Mucosa of descending colon (tissue), 3 donors: Measurements from ENCODE around the gene MRPL20. TPM values are rescaled to one million over a fixed set of nuclear protein-coding genes. Genes with fewer than 3 reads are reported as not detected.
"Not testable (repeated sequence)": the region's sequence is repeated elsewhere in the genome, so short reads cannot be mapped to it uniquely, and the experiment has no call there.

Source experiments
- ATAC-seq: fragments of 200-7000 bp; cut with Tn5 transposase; one replicate; pipeline ENCODE4 v1.9.1; 2020; ENCODE audit warnings: mild to moderate bottlenecking, moderate library complexity
- DNase-seq, 3 donors: peaks; one replicate each; pipeline ENCODE4 v3.0.0-alpha.2; 2020
- H3K36me3 ChIP-seq: fragments of 200-600 bp; one replicate; pipeline ENCODE4 v1.8.0; 2021; ENCODE audit warnings: low read depth, mild to moderate bottlenecking
- H3K4me1 ChIP-seq: fragments of 200-600 bp; one replicate; pipeline ENCODE4 v1.8.0; 2021; ENCODE audit warnings: low read depth, mild to moderate bottlenecking
- H3K4me3 ChIP-seq: fragments of 200-600 bp; one replicate; pipeline ENCODE4 v1.8.0; 2021; ENCODE audit warnings: mild to moderate bottlenecking
- H3K9me3 ChIP-seq: fragments of 200-600 bp; one replicate; pipeline ENCODE4 v1.8.0; 2021; ENCODE audit warnings: mild to moderate bottlenecking
- intact Hi-C, 2 donors: fragments of 100-400 bp; cut with DNase I in 1 of 2; cut with micrococcal nuclease in 1 of 2; formaldehyde crosslinking; loops; one replicate each; pipeline versions ENCODE4 v1.11.0 to v1.11.1; 2022; cut with DNase I, micrococcal nuclease
- total RNA-seq, 3 donors: library from RNA; stranded (reverse); fragmentation: NEBNext Ultra II Directional in 2 of 3; extraction: Animal tissue kit (Norgen Biotek cat#: 25700) in 2 of 3; gene quantifications; one replicate each; pipeline versions ENCODE4 v1.2.1 to v1.2.4, GENCODE V29; 2021 to 2023
- TF ChIP-seq, protein P1 (sequence below): fragments of 200-600 bp; IDR thresholded peaks from one replicate; pipeline ENCODE4 v1.8.0; 2022; ENCODE audit warnings: antibody characterized with exemption, mild to moderate bottlenecking
- donor health status: DM: no; HTN: no; CAD: no; lungs with moderate emphysema.
- donor health status: DM: no; HTN: no; CAD: no.
- donor health status: DM: no; HTN: yes; CAD: no.

The MRPL20 gene
- total RNA-seq, 3 donors from 2014 or later, result 75.7 to 106 (median 105) TPM

DNA sequence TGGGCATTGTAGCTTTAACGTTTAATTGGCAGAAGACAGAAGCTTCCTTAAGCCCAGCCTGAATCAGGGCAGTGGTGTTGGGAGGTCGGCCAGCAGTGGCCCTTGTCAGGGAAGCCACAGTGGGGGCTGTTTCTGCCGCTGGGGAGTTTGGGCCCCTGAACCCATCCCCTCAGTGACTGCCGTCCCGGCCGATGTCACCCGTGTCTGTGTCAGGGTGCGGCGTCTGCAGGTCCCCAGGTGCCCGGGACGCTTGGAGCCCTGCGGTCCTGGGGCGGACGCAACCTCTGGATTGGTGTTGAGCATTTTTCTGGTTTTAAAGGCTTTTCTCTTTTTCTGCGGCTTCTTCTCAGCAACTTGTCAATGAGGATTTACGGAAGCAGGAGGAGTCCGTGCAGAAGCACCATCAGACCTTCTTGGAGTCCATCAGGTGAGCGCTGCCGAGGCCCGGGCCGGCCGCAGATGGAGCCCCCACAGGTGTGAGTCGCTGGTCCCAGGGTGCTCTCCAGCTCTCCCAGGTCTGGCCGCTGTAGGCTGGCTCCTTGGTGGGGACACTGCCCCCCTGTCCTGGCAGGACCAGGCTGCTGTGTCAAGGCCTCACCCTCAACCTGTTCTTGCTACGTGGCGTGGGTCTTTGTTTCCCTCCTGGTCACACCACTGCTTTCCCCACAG, 44.7 kb upstream of the MRPL20 start:
- no peaks in the 10 kb centered on the region for H3K36me3 ChIP-seq
- intact Hi-C loops, result no loop called here
- TF ChIP-seq, protein P1, sequence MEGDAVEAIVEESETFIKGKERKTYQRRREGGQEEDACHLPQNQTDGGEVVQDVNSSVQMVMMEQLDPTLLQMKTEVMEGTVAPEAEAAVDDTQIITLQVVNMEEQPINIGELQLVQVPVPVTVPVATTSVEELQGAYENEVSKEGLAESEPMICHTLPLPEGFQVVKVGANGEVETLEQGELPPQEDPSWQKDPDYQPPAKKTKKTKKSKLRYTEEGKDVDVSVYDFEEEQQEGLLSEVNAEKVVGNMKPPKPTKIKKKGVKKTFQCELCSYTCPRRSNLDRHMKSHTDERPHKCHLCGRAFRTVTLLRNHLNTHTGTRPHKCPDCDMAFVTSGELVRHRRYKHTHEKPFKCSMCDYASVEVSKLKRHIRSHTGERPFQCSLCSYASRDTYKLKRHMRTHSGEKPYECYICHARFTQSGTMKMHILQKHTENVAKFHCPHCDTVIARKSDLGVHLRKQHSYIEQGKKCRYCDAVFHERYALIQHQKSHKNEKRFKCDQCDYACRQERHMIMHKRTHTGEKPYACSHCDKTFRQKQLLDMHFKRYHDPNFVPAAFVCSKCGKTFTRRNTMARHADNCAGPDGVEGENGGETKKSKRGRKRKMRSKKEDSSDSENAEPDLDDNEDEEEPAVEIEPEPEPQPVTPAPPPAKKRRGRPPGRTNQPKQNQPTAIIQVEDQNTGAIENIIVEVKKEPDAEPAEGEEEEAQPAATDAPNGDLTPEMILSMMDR, result no peak
- no peaks in the 10 kb centered on the region for H3K9me3 ChIP-seq
- H3K4me1 ChIP-seq, result peaks cover 9% of the 10 kb centered on the region
- no peak overlapping the region for H3K4me3 ChIP-seq
- ATAC-seq (no peak), DNase-seq (no peak)

DNA sequence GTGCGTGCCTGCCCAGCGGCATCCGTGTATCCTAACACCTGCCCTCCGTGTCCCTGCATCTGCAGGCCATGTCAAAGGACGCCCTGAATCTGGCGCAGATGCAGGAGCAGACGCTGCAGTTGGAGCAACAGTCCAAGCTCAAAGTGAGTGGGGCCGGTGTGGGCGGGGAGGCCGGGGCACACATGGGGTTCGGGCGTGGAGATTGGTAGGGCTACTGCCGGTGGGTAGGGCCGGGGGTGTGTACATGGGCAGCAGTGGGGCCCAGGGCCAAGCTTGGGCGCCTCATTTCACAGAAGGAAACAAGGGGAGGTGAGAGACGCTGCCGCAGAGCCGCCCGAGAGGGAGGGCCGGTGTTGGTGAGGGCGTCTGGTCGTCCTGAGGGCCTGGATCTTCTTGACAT, 43.5 kb upstream of the MRPL20 start:
- H3K4me3 ChIP-seq, intact Hi-C loops, DNase-seq, ATAC-seq, H3K4me1 ChIP-seq, H3K9me3 ChIP-seq, H3K36me3 ChIP-seq: not testable (repeated sequence)

DNA sequence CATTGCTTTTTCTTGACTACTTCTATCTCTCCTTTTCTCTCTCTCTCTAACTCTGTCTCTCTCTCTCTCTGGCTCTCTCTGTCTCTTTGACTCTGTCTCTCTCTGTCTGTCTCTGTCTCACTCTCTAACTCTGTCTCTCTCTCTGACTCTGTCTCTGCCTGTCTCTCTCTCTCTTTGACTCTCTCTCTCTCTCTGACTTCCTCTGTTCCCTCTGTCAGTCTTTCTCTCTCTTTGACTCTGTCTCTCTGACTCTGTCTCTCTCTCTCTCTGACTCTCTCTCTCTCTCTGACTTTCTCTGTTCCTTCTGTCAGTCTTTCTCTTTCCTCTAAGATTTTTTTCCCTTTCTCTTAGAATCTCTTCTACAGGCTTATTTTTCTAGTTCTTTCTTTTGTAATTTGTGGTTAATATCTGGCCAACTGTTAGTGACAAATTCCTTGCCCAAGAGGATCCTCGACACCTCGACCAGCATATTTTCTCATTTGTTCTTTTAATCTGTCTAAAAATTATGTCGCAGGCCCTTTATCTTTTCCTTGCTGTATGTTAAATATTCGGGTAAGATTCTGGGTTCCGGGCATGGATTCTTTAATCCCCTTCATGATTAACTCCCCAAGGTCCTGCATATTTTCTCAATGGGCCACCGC, 42.1 kb upstream of the MRPL20 start, which contains the start of gene ATAD3C:
ATAD3C (plus strand) TSS at position 591 of the 641 bp plus-strand sequence. CDS start 995 bp downstream, outside the sequence.
- ATAC-seq, result no peak
- intact Hi-C loops, result no loop called here
- peaks cover 9% of the 10 kb centered on the region for H3K4me1 ChIP-seq

DNA sequence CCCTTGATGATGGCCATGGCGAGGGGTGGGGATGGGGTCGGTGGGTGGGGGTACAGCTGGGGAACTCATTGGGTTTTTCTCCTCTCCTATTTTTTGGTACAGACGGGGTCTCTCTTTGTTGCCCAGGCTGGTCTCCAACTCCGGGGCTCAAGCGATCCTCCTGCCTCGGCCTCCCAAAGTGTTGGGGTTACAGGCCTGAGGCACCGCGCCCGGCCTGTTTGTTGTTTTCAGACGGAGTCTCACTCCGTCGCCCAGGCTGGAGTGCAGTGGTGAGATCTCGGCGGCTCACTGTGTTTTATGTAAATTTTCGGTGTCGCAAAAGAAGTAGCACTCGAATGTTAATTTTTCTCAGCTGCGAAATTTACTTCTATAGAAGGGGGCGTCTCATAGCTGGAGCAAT, 39.5 kb upstream of the MRPL20 start:
- not testable (repeated sequence) for DNase-seq

More for the DNA sequence above, 42.1 kb upstream of the MRPL20 start, which contains the start of gene ATAD3C:
- Histone ChIP-seq H3K36me3 (no peaks in the 10 kb centered on the region), H3K4me3 (no peak within 1 kb of the TSS), H3K9me3 (no peaks in the 10 kb centered on the region)
- DNase-seq, result no peak
- TF ChIP-seq, protein P1, result no peak

DNA sequence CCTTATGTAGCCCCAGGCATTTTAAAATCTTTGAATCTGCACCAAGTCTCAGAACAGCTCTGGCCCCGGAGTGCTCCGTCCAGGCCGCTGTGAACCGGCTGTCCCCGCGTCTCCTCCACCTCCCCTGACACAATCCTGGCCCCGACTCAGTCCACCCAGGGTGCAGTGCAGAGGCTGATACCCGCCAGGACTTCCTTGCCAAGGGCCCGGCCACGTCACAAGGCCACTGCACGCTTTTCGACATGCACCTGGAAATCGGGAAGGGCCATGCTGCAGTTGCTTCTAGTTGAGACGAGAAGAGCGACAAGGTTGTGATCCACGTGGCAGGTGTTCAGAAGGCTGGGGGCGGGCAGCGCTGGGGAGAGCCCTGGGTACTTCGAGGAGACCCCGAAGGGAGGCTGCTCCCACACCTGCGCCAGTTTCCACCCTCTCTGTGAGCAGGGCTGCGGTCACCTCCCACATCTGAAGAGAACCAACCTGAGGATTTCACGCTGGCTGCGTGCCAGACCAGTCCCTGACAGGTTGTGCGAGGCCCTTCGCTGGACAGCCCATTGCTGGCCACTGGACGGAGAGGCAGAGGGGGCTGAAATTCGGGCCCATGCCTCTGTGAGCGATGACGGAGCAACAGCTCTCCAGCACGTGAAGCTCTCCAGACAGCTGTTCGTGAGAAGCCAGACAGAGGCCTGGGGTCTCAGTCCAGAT, 35.1 kb upstream of the MRPL20 start:
- intact Hi-C loops, result no loop called here
- TF ChIP-seq, protein P1, result no peak

More for the DNA sequence above, 39.5 kb upstream of the MRPL20 start:
- H3K9me3 ChIP-seq, H3K4me3 ChIP-seq, H3K36me3 ChIP-seq, intact Hi-C loops, ATAC-seq, H3K4me1 ChIP-seq: not testable (repeated sequence)

DNA sequence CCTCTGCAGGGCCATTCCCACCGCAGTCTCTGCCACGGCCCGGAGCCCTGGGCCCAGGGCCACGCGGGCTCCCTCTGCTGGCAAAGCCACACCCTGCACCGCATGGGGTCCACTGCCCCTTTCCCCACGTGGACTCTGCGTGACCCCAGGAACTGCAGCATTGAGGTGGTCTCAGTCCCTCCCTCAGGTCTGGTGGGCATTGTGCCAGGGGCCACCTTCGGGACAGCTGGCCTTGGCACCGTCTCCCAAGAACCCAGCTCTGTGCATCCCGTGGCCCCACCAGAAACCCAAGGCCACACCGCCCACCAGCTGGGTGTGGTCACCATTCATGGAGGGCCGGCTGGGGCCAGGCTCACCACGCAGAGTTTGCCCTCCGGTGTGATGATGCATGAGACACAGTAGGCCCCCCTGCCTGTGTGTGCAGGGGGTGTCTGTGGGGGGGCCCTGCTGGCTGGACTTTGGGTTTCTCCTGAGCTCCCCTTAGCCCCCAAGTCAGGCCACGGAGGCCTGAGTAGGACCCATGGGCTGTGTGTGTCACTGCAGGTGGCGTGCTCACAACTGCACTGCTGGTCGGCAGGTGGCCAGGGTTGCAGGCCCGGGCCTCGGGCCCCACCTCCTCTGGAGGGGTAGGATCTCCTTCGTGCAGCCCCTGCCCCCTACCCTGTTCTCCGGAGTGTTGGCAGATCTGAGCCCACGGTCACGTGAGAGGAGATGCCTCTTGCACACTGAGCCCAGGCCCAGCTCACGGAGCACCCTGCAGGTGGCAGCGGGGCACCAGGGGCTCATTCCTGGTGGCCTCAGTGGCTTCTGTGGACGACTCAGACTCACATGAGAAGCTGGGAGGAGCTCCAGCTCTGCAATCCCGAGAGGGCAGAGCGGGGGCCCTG, 34.2 kb upstream of the MRPL20 start:
- DNase-seq (peak in 2 of 3 donors; percentile 66 to 75), ATAC-seq (peak; percentile 70)
- intact Hi-C loops, result no loop called here
- H3K4me1 ChIP-seq, result peaks cover 21% of the 10 kb centered on the region
- H3K4me3 ChIP-seq, result no peak overlapping the region
- TF ChIP-seq, protein P1, result peak; percentile 95
- H3K36me3 ChIP-seq, result no peaks in the 10 kb centered on the region
- H3K9me3 ChIP-seq, result no peaks in the 10 kb centered on the region

More for the DNA sequence above, 35.1 kb upstream of the MRPL20 start:
- H3K36me3 ChIP-seq, result no peaks in the 10 kb centered on the region
- H3K9me3 ChIP-seq, result no peaks in the 10 kb centered on the region
- DNase-seq, result no peak
- no peak overlapping the region for H3K4me3 ChIP-seq
- ATAC-seq, result no peak
- H3K4me1 ChIP-seq, result peaks cover 14% of the 10 kb centered on the region
